GM18861 (cell line): Measurements from ENCODE around the gene HIVEP3.
A peak's percentile ranks its signal among the peaks of the same experiment; 100 is the strongest.
"Not testable (repeated sequence)": the region's sequence is repeated elsewhere in the genome, so short reads cannot be mapped to it uniquely, and the experiment has no call there.

Experiments
- ATAC-seq: cut with Tn5 transposase; IDR thresholded peaks from one replicate; pipeline ENCODE4 v1.9.1; 2021; ENCODE audit not compliant: unreplicated experiment

Gene HIVEP3

DNA sequence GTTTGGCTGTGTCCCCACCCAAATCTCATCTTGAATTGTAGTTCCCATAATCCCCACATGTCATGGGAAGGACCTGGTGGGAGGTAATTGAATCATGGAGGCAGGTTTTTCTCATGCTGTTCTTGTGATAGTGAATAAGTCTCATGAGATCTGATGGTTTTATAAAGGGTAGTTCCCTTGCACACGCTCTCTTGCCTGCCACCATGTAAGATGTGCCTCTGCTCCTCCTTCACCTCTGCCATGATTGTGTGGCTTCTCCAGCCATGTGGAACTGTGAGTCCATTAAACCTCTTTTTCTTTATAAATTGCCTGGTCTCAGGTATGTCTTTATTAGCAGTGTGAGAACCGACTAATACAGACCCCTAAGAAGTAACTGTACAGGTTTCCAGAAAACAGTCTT, 2.5 kb upstream of the HIVEP3 start:
- ATAC-seq: not testable (repeated sequence)

DNA sequence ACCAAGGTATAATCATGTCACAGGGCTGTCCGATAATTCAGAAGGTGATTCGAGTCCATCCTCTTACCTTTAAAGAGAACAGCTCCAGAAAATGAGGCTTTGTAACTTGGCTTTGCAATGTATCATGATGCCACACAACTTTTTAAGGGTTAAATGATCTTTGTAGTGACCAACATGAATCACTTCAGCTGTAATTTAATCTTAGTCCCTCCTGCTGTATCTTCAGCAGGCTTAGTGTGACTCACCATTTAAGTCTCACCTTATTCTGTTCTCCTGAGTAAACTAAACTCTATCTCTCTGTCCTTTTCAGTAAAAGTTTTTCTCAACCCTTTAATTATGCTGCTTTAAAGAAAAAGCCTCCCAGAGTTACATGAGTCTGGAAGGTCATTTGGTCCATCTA, 1.9 kb upstream of the HIVEP3 start:
- ATAC-seq: no peak

DNA sequence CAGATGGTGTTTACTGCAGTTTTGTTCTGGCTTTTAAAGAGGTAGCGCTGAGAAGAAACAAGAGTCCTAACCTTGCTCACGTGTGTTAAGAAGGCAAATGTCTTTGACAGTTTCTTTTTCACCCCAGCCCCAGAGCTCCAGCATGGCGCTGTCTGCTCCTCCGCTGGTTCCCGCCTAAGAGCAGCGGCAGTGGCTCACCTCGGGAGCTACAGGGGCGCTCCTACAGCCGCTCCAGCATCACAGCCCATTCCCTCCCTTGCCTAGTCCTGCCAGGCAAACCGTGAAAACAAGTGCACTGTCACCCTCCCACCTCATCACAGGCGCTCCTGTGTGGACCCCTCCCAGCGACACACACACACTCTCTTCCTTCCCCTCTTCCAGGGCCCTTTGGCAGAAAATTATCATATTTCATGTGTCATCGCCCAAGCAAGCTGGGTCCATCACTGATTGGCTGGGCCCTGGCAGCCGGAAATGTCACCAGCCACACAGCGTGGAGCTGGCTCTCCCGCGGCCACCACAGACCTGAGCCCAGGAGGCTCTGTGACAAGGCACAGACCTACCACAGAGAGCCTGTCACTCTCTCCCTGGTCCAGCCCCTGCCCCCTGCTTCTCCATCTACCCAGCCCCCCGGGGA, 1.2 kb upstream of the HIVEP3 start:
- ATAC-seq: peak; percentile 55

DNA sequence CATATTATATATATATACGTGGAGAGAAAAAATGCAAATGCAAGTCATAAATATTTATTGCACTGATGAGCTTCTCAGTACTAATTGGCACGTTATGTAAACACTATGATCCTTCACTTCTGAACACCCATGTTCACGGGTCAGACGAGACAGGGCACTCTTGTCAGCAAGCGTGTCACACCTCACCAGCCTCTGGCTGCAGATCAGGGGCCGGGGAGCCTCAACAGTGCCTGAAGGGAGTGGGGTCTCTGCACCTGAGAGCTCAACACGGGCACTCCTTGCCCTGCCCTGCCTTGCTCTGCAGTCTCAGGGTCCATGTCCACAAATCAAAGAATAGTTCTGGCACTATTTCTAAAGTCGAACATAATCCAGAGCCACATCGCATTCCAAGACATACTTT, 409 bp upstream of the HIVEP3 start:
- ATAC-seq: no peak

DNA sequence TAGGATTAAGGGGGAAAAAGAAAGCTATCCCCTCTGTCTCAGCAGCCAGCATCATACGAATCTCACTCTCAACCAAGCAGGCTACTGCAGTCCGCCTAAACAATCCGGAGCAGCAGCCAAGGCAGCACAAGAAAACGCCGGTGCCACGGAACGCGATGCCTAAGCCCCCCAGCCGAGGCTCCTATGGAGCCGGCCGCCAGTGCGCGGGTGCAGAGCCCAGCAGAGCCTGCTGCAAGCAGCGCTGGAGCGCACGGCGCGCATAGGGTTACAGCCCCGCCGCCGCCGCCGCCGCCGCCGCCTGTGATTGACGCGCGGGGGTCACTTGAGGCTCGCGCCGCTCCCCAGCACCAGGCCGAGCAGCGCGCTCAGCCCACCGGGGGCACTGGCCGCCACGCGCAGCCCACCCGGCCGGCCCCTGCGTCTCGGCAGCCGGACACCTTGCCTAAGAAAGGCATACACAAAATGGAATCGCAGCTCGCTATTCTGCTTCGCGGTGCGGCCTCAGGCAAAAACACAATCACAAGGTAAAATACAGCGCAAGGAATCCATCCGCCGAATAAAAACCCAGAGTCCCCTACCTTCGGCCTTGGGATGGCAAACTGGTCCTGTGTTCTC, 780 bp downstream of the HIVEP3 start:
- no peak for ATAC-seq

DNA sequence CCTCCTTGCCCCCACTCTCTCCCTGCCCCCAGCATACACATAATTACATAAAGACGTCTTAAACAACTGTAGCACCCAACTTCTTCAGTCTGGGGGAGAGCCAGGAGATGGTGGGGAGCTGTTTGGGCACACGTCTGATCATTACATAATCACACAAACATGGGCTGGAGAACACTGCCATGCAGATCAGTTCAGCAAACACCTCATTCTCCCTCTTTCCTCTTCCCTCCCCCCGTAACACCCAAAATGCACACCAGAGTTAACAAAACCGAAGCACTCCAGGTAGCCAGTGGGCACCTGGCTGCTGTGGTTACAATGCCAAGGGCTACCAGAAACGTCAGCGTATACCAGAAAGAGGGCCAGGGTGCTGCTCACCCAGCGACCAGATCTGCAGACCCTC, 1.6 kb downstream of the HIVEP3 start:
- no peak for ATAC-seq

DNA sequence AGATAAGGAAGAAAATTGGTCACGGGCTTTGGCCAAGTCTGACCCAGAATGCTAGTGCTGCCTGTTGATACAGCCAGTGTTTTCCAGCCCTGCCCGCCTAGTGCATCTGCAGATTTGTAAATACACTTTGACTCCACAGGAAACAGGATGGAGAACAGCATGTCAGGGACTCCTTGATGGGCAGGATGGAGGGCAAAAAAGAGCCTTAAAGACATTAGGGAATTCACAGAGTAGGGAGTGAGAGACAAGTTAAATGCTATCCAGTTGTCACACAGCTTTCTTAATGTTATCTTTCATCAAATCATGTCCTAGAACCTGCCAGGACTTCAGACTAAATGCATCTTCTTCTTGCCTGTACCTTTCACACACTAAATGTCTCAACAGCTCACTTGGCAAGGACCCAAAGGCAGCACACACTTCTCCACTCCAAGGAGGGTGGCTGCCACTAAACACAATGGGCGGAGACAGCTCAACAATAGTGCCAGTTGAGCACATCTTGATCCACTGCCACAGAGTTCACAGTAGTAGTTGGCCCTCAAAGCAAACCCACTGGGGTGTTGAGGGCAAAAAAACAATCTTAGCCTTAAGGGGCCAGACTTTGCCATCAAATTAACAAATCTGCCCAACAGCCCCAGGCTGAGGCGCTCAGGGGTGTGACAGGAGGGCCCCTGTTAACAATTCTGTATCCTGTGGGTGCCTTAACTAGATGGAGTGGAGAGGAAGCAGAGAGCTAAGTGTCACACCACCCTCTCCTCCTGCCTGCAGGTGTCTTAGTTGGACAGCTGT, 2.7 kb downstream of the HIVEP3 start:
- no peak for ATAC-seq

DNA sequence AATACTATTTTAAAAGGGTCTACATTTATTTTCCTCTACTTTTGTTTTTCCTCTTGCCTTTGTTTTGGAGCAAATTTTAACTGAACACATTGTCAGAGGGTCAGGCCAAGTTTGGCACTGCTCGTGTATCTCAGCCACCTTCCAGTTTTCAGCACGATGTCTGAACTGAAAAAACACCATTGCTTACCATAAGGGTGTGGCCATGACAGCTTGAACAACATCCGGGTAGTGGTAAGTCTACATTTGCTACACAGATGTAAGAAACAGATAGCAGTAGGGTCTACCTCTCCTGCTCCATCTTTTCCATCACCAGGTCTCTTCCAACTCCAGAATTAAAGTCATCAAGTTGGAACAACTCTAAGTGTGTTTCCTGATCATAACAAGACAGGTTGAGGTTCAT, 4.2 kb downstream of the HIVEP3 start:
- no peak for ATAC-seq

DNA sequence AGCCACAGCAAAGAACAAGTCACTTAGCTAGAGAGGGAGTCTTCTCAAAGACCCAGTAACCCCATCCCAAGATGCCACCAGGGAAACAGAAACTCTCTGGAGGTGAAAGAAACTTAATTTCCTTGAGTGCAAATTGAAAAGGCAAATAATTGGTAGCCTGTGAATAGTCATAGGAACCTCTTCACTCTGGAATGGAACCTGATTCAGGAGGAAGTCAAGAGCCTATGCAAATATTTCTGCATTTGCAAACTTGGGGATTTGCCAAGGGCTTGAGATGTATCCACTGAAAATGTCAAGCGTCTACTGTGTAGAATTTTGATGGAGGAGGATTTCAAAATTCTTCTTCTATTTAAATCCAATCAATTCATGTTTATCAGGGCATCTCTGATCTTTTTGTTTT, 5.7 kb downstream of the HIVEP3 start:
- no peak for ATAC-seq

DNA sequence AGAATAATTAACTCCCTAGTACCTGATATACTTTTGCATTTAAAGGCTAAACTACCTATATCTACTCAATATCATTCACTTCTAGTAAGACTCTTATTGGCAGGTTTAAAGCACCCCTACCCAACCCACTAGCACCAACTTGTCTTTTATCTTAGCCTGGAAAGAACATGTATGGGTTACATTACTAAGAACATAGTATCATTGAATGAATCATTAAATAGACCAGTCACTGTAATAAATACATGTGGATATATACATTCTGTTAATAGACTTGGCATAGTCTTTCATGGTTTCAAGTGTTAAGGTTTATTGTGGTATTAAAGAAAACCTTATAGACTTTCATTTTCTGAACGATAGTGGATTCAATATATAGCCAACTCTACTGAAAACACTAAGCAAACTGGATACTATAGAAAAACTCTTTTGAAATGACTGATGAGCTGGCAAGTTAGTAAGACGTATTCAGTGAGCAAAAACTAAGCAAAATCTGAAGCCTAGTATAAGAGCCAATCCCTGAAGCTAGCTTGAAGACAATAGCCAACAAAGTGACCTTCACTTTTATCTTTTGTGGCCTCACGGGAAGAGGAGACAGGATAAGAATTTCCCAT, 10.3 kb downstream of the HIVEP3 start:
- no peak for ATAC-seq

DNA sequence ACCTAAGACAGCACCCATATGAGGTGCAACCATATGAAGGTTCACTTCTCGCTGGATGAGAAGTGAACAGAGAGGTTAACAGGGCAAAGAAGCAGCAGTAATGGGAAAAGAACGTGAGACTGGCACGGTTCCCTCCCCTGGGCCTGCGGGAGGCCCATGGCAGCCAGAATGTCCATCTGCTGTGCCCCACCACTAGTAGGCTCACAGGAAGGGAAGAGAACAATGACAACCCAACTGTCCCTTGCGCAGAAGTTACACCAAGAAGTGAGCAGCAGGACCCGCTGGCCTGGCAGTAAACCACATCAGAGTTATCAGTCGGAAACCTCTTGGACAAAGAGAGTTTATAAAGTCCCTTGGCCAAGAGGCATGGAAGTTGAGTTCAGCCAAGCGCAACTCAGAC, 11.3 kb downstream of the HIVEP3 start:
- no peak for ATAC-seq

DNA sequence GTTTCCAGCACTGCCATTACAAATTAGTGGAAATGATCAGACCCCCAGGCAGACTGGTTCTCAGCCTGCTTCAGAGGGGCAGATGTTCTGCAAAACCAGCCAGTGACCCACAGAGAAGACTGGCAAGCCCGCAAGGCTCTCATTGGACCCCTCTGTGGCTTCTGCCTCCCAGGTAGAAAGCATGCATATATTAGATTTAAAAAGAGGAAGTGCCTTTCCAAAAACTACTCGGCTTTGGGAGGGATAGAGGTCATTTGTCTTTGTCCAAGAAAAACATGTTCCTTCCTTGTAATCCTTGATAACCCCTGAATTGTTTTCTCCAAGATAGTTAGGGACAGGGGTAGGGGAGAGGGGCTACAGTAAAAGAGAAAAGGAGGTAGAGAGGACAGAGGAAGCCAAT, 11.8 kb downstream of the HIVEP3 start:
- no peak for ATAC-seq

DNA sequence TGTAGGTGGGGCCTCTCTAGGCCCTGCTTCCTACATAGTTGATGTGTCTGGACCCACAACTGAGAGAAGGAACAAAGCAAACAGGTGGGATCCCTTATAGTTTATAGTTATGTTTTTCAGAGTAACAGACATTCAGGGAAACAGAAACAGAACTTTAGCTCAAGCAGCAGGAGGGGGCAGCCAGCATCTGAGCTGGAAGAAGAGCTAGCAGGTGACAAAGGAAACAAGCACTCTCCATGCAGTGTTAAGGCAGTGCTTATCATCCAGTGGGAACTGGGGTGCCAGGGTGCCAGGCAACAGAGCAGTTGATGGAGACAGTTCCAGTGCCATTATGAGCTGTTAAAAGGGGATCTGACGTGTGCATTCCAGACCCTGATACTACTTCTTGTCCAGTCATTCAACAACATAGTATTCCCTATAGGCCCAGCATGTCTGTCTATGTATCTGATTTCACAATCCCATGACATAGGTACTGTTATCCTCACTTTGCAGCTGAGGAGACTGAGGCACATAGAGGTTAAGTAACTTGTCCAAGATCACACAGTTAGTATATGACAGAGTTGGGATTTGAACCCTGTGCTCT, 13.5 kb downstream of the HIVEP3 start:
- ATAC-seq: no peak

DNA sequence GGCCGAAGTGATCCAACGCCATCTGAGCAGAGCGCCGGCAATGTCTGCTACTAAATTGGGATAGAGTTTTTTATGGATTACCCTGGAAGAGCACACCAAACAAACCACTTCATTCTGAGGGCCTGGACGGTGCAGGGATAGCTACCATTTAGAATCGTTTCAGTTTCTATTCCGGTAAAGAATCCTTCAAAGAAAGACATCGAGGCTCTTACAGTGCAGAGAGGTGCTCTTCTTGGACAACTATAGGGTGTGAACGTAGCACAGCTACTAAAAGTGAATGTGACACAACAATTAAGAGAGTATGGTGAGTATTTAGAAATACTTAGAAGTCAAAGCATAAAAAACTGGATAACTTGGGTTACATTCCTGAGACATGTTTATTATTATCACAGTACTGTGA, 16.1 kb downstream of the HIVEP3 start:
- no peak for ATAC-seq

DNA sequence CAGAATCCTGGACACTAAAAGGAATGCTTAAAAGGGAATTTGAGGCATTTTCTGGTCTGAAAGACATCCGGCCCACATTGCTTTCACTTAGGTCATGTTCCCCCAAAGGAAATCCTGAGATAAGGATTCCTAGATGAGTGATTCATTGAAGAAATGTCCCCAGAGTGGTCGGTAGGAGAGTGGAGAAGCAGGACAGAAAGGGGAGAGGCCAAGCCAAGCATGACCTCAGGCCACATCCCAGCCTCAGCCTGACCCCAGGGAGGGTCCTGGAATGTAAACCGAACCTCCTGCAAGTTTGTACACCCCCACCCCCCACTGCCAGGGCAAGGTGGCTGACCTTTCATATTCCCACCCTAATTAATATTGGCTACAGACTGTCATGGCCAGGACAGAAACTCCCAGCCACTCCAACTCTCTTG, 16.6 kb downstream of the HIVEP3 start:
- ATAC-seq: no peak

DNA sequence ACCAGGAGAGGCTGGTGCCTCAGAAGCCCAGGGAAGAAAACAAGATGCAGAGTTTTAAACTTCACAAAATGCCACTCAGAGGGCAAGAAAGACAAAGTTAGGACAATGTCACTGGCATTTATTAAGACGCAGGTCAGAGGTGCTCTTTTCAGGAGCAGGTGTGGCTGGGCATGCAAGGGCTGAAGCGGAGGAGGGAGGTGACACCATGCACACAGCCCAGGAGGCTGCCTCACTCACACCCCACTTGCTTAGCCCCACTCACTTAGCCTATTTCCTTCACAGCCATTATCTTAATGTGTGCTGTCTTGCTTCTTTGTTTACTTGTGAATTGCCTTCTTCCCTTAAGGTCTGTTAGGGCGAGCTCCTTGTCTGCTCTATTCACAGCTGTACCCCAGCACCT, 17.2 kb downstream of the HIVEP3 start:
- no peak for ATAC-seq

DNA sequence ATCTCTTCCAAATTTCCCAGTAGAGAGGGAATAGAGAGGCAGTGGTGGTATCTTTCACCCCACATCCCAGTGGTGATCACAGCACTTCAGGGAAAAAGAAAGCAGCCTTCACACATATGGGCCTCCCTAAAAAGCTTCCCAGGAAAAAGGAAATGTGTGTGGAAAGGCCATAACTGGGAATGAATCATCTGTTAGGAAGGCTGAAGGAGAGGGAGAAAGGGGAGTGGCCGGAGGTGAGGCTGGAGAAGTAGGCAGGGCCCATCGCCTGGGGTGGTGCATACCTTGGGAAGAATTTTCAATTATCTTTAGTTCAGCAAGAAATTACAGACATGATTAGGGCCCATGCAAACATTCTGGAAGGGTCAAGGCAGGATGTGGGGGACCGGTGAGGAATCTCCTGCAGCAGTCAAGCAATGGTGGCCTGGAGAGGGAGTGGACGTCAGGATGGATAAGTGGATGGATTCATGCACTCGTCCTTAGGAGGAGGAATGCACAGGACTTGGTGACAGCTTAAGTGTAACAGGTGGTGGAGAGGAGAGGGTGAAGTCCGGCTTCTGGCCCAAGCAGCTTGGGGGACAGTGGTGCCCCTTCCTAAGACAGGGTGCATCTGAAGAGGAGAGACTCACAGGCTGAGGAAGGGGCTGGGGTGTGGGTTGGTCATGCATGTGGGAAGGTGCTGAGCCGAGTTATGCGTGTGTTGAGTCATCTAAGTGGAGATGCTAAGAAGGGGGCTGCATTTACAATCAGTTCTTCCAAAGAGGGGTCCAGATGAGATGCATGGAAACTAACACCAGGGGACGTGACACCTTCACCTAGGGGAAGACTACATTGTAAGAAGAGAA, 17.9 kb downstream of the HIVEP3 start:
- ATAC-seq: no peak

DNA sequence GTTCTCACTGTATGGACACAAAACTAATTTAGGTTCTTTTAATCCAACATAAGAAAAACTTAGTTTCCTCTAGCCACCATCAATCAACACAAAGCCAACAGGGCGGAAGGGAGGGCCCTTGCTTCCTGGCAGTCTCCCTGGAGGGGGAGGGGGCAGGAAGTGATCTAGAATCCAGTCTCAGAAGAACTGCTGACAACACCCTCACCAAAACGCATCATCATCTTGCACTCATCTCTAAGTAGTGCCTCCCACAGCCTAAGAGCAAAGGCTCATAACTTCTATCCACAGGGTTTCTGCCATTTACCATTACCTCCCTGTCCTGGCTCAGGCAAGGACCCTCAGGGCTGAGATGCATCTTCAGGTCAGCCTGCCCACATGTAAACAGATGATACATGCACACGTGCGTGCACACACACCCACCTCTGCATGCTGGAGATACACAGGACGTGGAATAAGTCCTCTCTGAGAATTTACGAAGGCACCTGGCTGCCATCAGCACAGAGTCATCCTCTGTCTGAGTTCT, 20.5 kb downstream of the HIVEP3 start:
- ATAC-seq: no peak

DNA sequence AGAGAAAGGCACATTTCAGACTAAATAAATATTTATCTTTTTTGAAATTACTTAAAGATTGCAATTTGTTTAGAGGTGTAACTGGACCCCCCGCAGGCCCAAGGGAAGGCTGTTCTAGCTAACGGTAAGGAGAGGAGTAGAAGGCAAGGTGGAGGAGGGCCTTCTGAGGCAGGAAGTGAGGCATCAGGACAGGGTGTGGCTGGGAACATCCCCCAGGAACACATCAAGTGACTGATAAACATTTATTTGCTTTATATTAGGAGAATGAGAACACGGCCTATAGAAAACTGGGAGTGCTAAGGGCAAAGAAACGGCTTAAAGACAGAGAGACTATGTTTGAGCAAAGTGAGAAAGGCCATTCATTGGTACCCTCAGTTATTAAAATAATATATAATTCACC, 23.2 kb downstream of the HIVEP3 start:
- no peak for ATAC-seq

DNA sequence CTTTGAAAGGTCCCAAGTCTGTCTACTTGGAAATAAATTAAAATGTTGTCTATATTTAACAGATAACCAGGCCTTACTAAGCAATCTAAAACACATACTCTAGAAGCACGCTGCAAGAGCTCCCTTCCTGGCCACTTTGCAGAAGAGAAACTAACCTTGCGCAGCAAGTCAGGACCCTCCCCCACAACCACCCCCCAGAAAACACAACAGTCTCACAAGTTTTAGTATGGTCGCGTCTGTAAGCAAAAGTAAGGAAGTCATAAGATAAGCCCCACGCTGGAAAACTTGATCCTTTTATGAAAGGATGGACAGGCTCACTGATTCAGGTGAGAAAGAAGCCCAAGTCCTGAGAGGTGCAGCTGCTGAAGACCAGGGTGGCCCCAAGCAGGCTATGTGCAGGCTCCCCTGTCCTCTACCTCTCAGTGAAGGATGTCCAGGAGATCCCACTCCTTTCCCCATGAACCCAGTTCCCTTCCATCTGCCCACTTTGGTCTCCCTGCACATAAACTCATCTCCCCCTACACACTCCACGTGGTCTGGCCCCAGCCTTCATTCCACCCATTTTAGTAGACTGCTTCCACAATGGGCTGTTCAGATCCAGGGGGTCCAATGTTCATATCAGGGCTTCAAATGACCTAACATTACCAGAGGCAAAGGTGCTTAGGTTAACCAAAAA, 23.8 kb downstream of the HIVEP3 start:
- no peak for ATAC-seq
